Activated CD4-positive, CD25-positive, alpha-beta regulatory T cell treated with anti-CD3 and anti-CD28 coated beads, Interleukin-2, amount 50 U/mL, for 72 hours (primary cell): ENCODE results near the gene THAP3.
A peak's percentile ranks its signal among the peaks of the same experiment; 100 is the strongest.

Experiments used
- DNase-seq: peaks from one replicate; pipeline ENCODE4 v3.0.0; 2021

The THAP3 gene

GRCh38 chr1:6613361-6614018 is 11.2 kb upstream of the THAP3 start, which contains the start of gene PHF13:
Gene PHF13, plus strand, starts transcription at chr1:6613731. Its CDS starts 336 bp downstream, at chr1:6614067.
- DNase-seq: peak; percentile 99

- DNase-seq: peak; percentile 57
These were observed 10.4 kb upstream of the THAP3 start for GRCh38 chr1:6614019-6614928.

GRCh38 chr1:6614929-6615785 is 9.5 kb upstream of the THAP3 start:
- DNase-seq: no peak

GRCh38 chr1:6619045-6619444 is 5.6 kb upstream of the THAP3 start:
- DNase-seq: no peak

GRCh38 chr1:6621429-6622391 is 3.0 kb upstream of the THAP3 start:
- no peak for DNase-seq

GRCh38 chr1:6622396-6623152 is 2.1 kb upstream of the THAP3 start:
- no peak for DNase-seq

GRCh38 chr1:6623269-6623965 is 1.3 kb upstream of the THAP3 start:
- no peak for DNase-seq

- DNase-seq: no peak
These were observed 999 bp downstream of the THAP3 start for GRCh38 chr1:6625584-6626149.

GRCh38 chr1:6627031-6627430 is 2.4 kb downstream of the THAP3 start:
- no peak for DNase-seq

GRCh38 chr1:6627841-6628545 is 3.3 kb downstream of the THAP3 start:
- DNase-seq: no peak

- DNase-seq: no peak
These were observed 4.4 kb downstream of the THAP3 start for GRCh38 chr1:6628971-6629479.

GRCh38 chr1:6630027-6630426 is 5.4 kb downstream of the THAP3 start:
- no peak for DNase-seq

- DNase-seq: no peak
These were observed 6.4 kb downstream of the THAP3 start for GRCh38 chr1:6631058-6631457.

- no peak for DNase-seq
These were observed 8.2 kb downstream of the THAP3 start for GRCh38 chr1:6632588-6633514.

- peak; percentile 40 for DNase-seq
These were observed 9.8 kb downstream of the THAP3 start for GRCh38 chr1:6634371-6635052.

GRCh38 chr1:6635161-6635909 is 10.7 kb downstream of the THAP3 start:
- DNase-seq: no peak
